Natural killer cell (primary cell): ENCODE measurements around the gene NRP1. TPM values are rescaled to one million over a fixed set of nuclear protein-coding genes. Genes with fewer than 3 reads are reported as not detected.

Experiments used
- ATAC-seq, 3 donors: fragments of 150-1000 bp in 2 of 3; fragments of 200-7000 bp in 1 of 3; cut with Tn5 transposase; 1 replicate in 1 of 3; 2 replicates in 2 of 3; pipeline ENCODE4 v1.10.0; 2021; ENCODE audit warnings: mild to moderate bottlenecking in 2 of 3, moderate library complexity in 2 of 3
- DNase-seq, 2 donors: peaks; one replicate each; pipeline versions ENCODE4 v3.0.0 to v3.0.0-alpha.2; 2013 to 2021; ENCODE audit warnings: mixed read lengths in 1 of 2
- H3K27ac ChIP-seq: one replicate; pipeline ENCODE4 v1.5.1; 2013; ENCODE audit warnings: mild to moderate bottlenecking, low read length
- H3K27me3 ChIP-seq: one replicate; pipeline ENCODE4 v1.6.1; 2013; ENCODE audit warnings: low read length; ENCODE audit not compliant: control insufficient read depth, insufficient read depth
- H3K36me3 ChIP-seq: one replicate; pipeline ENCODE4 v1.6.1; 2013; ENCODE audit warnings: low read length; ENCODE audit not compliant: control insufficient read depth, insufficient read depth
- H3K4me1 ChIP-seq: one replicate; pipeline ENCODE4 v1.6.1; 2013; ENCODE audit warnings: low read length; ENCODE audit not compliant: control insufficient read depth, insufficient read depth
- H3K4me3 ChIP-seq: one replicate; pipeline ENCODE4 v1.5.1; 2013; ENCODE audit warnings: low read length
- H3K9me3 ChIP-seq: one replicate; pipeline ENCODE4 v1.6.1; 2013; ENCODE audit warnings: low read length; ENCODE audit not compliant: control insufficient read depth, insufficient read depth
- H3K27ac Mint-ChIP-seq, 2 donors: one replicate each; pipeline ENCODE4 v1.8.0; 2022; ENCODE audit warnings: mild to moderate bottlenecking in 2 of 2, mixed read lengths in 2 of 2, moderate library complexity in 1 of 2
- H3K27me3 Mint-ChIP-seq, 2 donors: one replicate each; pipeline ENCODE4 v1.8.0; 2022; ENCODE audit warnings: low read depth in 2 of 2, mixed read lengths in 2 of 2
- H3K36me3 Mint-ChIP-seq: one replicate; pipeline ENCODE4 v1.8.0; 2022; ENCODE audit warnings: mixed read lengths
- H3K4me1 Mint-ChIP-seq, 2 donors: one replicate each; pipeline ENCODE4 v1.8.0; 2022; ENCODE audit warnings: mixed read lengths in 2 of 2
- H3K4me3 Mint-ChIP-seq: one replicate; pipeline ENCODE4 v1.8.0; 2022; ENCODE audit warnings: mild to moderate bottlenecking, moderate library complexity, mixed read lengths
- H3K9me3 Mint-ChIP-seq, 2 donors: one replicate each; pipeline ENCODE4 v1.8.0; 2022; ENCODE audit warnings: mixed read lengths in 2 of 2
- CTCF ChIP-seq: fragments of 200-600 bp; IDR thresholded peaks from one replicate; pipeline ENCODE4 v1.8.0; 2022; ENCODE audit warnings: antibody characterized with exemption
- WGBS: methylation state at CpG from one replicate; pipeline ENCODE4 v1.1.7; 2013; ENCODE audit warnings: missing lambda C conversion rate; ENCODE audit not compliant: insufficient coverage; 5-methylcytosine and 5-hydroxymethylcytosine counted together
- intact Hi-C: fragments of 100-400 bp; cut with micrococcal nuclease; formaldehyde crosslinking; loops from one replicate; pipeline ENCODE4 v1.14.2; 2022
- total RNA-seq, 4 donors: library from RNA; stranded (reverse); fragments of 120-200 nt in 1 of 4; gene quantifications; one replicate each; pipeline versions ENCODE4 v1.2.3 to v1.2.4, GENCODE V29; 2013 to 2022

NRP1 gene
- total RNA-seq, 3 donors from 2014 or later (not counting 1 experiment from before 2014, with no cell fraction given): 0.16 to 1.5 TPM; not detected in 1

GRCh38 chr10:33137356-33138005, 197.0 kb downstream of the NRP1 start:
- Histone ChIP-seq H3K4me1 (peaks cover 50% of the 10 kb centered on the region), H3K27ac (no peak overlapping the region), H3K9me3 (no peaks in the 10 kb centered on the region), H3K27me3 (no peaks in the 10 kb centered on the region), H3K4me3 (no peak overlapping the region), H3K36me3 (no peaks in the 10 kb centered on the region)
- no peak for ATAC-seq
- Mint-ChIP-seq H3K9me3 (no peaks in the 10 kb centered on the region), H3K36me3 (no peaks in the 10 kb centered on the region), H3K4me3 (no peak overlapping the region), H3K27me3 (no peaks in the 10 kb centered on the region), H3K4me1 (peaks cover 48 to 61% of the 10 kb centered on the region in 2 donors), H3K27ac (peak overlapping the region; percentile 75 to 88)
- TF ChIP-seq CTCF: no peak
- DNase-seq: no peak
- intact Hi-C loops: loop anchor here (2.0 to 10.0 kb wide), 5 partner anchors 19 to 693 kb away; partner anchors contain the start of gene CCDC7
- 95% methylated on average over 12 of the region's 12 CpGs for WGBS

DNA sequence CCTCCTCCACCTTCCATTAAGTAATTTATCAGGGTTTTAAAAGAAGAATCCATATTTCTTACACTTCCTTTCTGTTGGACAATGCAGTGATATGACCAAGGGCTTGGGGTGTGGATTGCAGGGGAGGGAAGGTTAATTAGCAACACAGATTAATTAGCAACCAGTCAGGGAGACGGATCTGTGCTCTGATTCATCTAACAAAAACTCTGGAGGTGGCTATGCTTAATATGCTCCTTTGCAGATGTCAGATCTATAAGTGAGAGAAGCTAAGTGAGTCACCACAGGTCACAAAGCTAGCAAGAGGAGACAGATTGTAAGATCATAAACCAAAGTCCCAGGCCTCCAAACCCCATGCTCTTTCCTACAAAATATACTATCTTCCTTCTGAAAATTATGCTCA, 197.7 kb downstream of the NRP1 start:
- Histone ChIP-seq H3K27me3 (no peaks in the 10 kb centered on the region), H3K36me3 (no peaks in the 10 kb centered on the region), H3K4me3 (no peak overlapping the region), H3K4me1 (peaks cover 57% of the 10 kb centered on the region), H3K9me3 (no peaks in the 10 kb centered on the region), H3K27ac (no peak overlapping the region)
- Mint-ChIP-seq H3K36me3 (no peaks in the 10 kb centered on the region), H3K4me1 (peaks cover 55 to 68% of the 10 kb centered on the region in 2 donors), H3K27ac (peak overlapping the region; percentile 75 to 88), H3K4me3 (no peak overlapping the region), H3K9me3 (no peaks in the 10 kb centered on the region), H3K27me3 (no peaks in the 10 kb centered on the region)
- no peak for TF ChIP-seq CTCF
- no peak for ATAC-seq
- WGBS: 58% methylated on average over 1 of the region's 1 CpG
- intact Hi-C loops: loop anchor here (5.0 to 10.0 kb wide), 3 partner anchors 34 to 692 kb away; partner anchors contain the start of gene CCDC7
- DNase-seq: peak in 1 of 2 donors; percentile 52

- Mint-ChIP-seq H3K4me3 (no peak overlapping the region), H3K36me3 (no peaks in the 10 kb centered on the region), H3K4me1 (peaks cover 56 to 68% of the 10 kb centered on the region in 2 donors), H3K9me3 (no peaks in the 10 kb centered on the region), H3K27me3 (no peaks in the 10 kb centered on the region), H3K27ac (peak overlapping the region in 1 of 2 donors; percentile 88)
- peak in 1 of 2 donors; percentile 55 for DNase-seq
- TF ChIP-seq CTCF: no peak
- ATAC-seq: no peak
- Histone ChIP-seq H3K27ac (no peak overlapping the region), H3K4me3 (no peak overlapping the region), H3K4me1 (peaks cover 60% of the 10 kb centered on the region), H3K36me3 (no peaks in the 10 kb centered on the region), H3K9me3 (no peaks in the 10 kb centered on the region), H3K27me3 (no peaks in the 10 kb centered on the region)
- intact Hi-C loops: loop anchor here (5.0 to 10.0 kb wide), 3 partner anchors 34 to 691 kb away; partner anchors contain the start of gene CCDC7
- WGBS: 55% methylated on average over 2 of the region's 3 CpGs
These were observed 198.2 kb downstream of the NRP1 start for GRCh38 chr10:33136271-33136670.
